PC-9 (cell line): ENCODE measurements around the gene SCAF4.

Source experiments
- EZH2 ChIP-seq: fragments of 200-600 bp; sonication (generic); IDR thresholded peaks from 2 replicates; pipeline ENCODE4 v1.8.0; 2017; ENCODE audit warnings: antibody characterized with exemption, low read depth
- TF ChIP-seq, protein P1 (sequence below): fragments of 200-600 bp; sonication (generic); conservative IDR thresholded peaks from 2 replicates; pipeline ENCODE4 v1.6.1; 2017; ENCODE audit warnings: mixed run types, antibody characterized with exemption, mild to moderate bottlenecking, moderate library complexity

DNA sequence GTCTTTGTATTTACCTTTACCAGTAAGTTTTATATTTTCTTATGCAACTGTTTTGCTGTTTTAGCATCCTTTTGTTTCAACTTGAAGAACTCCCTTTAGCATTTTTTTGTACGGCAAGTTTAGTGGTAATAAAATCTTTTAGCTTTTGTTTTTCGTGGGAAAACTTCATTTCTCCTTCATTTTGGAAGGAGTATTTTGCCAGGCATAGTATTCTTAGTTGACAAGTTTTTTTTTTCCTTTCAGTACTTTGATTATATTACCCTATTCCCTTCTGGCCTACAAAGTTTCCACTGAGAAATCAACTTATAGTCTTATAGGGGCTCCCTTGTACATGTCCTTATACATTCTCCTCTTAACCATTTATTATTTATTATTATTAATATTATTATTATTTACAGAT is 95.0 kb downstream of the SCAF4 start:
- TF ChIP-seq, protein P1, sequence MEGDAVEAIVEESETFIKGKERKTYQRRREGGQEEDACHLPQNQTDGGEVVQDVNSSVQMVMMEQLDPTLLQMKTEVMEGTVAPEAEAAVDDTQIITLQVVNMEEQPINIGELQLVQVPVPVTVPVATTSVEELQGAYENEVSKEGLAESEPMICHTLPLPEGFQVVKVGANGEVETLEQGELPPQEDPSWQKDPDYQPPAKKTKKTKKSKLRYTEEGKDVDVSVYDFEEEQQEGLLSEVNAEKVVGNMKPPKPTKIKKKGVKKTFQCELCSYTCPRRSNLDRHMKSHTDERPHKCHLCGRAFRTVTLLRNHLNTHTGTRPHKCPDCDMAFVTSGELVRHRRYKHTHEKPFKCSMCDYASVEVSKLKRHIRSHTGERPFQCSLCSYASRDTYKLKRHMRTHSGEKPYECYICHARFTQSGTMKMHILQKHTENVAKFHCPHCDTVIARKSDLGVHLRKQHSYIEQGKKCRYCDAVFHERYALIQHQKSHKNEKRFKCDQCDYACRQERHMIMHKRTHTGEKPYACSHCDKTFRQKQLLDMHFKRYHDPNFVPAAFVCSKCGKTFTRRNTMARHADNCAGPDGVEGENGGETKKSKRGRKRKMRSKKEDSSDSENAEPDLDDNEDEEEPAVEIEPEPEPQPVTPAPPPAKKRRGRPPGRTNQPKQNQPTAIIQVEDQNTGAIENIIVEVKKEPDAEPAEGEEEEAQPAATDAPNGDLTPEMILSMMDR: no peak
- no peak for TF ChIP-seq EZH2
